Stomach (tissue), 4 donors: ENCODE measurements around the gene CRTAC1.

Experiments
- CTCF ChIP-seq, 7 experiments: fragments of 450-650 bp in 4 of 7; fragments of 200-600 bp in 3 of 7; sonication (generic) in 3 of 7; IDR thresholded peaks; one replicate each; pipeline ENCODE4 v1.5.1; 2016 to 2019; ENCODE audit warnings: antibody characterized with exemption in 7 of 7, control low read depth in 2 of 7, mild to moderate bottlenecking in 1 of 7
- EP300 ChIP-seq: sonication (generic); formaldehyde crosslinking; IDR thresholded peaks from one replicate; pipeline ENCODE4 v1.6.1; 2017; ENCODE audit warnings: antibody characterized with exemption
- POLR2A ChIP-seq, 4 donors: fragments of 450-650 bp; IDR thresholded peaks; one replicate each; pipeline ENCODE4 v1.6.1; 2016; ENCODE audit warnings: antibody characterized with exemption in 4 of 4, control low read depth in 2 of 4, mild to moderate bottlenecking in 1 of 4, moderate library complexity in 1 of 4
- POLR2AphosphoS5 ChIP-seq, 3 donors: sonication (generic); formaldehyde crosslinking; IDR thresholded peaks; one replicate each; pipeline ENCODE4 v1.6.1; 2016; ENCODE audit warnings: antibody characterized with exemption in 3 of 3

DNA sequence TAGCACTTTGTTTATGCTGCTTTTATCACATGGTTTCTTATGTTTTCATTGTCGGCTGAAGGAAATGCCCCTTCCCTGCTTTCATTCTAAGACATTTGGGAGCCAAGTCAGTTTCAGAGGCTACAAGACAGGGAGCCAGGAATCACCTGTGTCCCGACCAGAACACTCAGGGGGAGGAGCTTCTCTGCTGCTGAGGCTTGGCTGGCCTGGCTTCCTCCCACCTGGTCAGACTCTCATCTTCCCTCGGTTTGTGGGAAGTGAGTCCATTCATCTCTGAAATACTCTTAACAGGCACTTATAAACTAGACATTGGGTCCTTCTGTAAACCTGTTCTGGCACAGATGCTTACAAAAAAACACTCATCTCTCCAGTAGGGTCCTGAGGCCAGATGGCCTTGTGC lies 200.4 kb downstream of the CRTAC1 start:
- TF ChIP-seq CTCF (IDR thresholded peaks at IDR 0.05), result no peak
- TF ChIP-seq EP300, result no peak
- TF ChIP-seq POLR2A (IDR thresholded peaks at IDR 0.05), result no peak
- TF ChIP-seq POLR2AphosphoS5 (IDR thresholded peaks at IDR 0.05), result no peak
